ENCODE measurements around the gene RNF146. TPM values are rescaled to one million over a fixed set of nuclear protein-coding genes. Genes with fewer than 3 reads are reported as not detected.
A peak's percentile ranks its signal among the peaks of the same experiment; 100 is the strongest.

The RNF146 gene
- total RNA-seq, 2 experiments from 2014 or later = 27.9 to 30.5 TPM

- Mint-ChIP-seq H3K36me3 (ENCODE audit: low read depth) (peaks cover 8% of the 10 kb centered on the region), H3K4me1 (peaks cover 34% of the 10 kb centered on the region), H3K27me3 (peaks cover 4% of the 10 kb centered on the region), H3K4me3 (peak overlapping the region; percentile 98), H3K9me3 (no peaks in the 10 kb centered on the region), H3K27ac (peak overlapping the region; percentile 100)
- ChIA-PET POLR2A (interaction anchor here (0.6 to 2.6 kb wide), 13 partner anchors 9 to 1254 kb away, joined by 3 to 16 read pairs (median 5); partner anchors contain the start of gene ECHDC1), CTCF (interaction anchor here (0.5 to 2.9 kb wide), 38 partner anchors 8 to 1475 kb away, joined by 3 to 28 read pairs (median 6); partner anchors contain the start of gene ECHDC1)
- peak; percentile 59 for DNase-seq
These were observed 405 bp downstream of the RNF146 start for GRCh38 chr6:127266892-127267645.

- Mint-ChIP-seq H3K4me3 (peak overlapping the region; percentile 98), H3K27me3 (peaks cover 4% of the 10 kb centered on the region), H3K27ac (peak overlapping the region; percentile 100), H3K4me1 (peaks cover 34% of the 10 kb centered on the region), H3K9me3 (no peaks in the 10 kb centered on the region), H3K36me3 (ENCODE audit: low read depth) (peaks cover 8% of the 10 kb centered on the region)
- DNase-seq = no peak
- ChIA-PET CTCF (interaction anchor here (1.3 to 2.9 kb wide), 9 partner anchors 12 to 281 kb away, joined by 5 to 27 read pairs (median 9); partner anchors contain the start of gene ECHDC1), POLR2A (interaction anchor here (0.6 to 2.6 kb wide), 8 partner anchors 21 to 1253 kb away, joined by 3 to 16 read pairs (median 6); partner anchors contain the start of gene ECHDC1)
These were observed 1.3 kb downstream of the RNF146 start for GRCh38 chr6:127267646-127268625.

DNA sequence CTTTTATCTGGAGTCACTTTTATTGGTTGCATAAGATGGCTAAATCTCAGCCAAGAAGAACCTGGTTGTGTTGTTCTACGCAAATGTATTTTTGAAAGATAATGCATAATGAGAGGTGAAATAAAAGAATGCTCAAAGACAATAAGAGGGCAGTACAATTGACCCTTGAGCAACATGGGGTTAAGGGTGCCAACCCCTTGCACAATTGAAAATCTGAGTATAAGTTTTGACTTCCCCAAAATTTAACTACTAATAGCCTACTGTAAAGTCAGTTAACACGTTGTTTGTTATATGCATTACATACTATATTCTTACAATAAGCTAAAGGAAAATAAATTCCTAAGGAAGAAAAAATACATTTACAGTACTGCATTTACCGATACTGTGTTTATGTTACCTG, 5.9 kb downstream of the RNF146 start:
- H3K27me3 Mint-ChIP-seq = no peaks in the 10 kb centered on the region
- H3K36me3 Mint-ChIP-seq (ENCODE audit: low read depth) = peaks cover 12% of the 10 kb centered on the region
- H3K9me3 Mint-ChIP-seq = no peaks in the 10 kb centered on the region
- peaks cover 26% of the 10 kb centered on the region for H3K4me1 Mint-ChIP-seq
- no peak overlapping the region for H3K27ac Mint-ChIP-seq
- no peak for DNase-seq
- H3K4me3 Mint-ChIP-seq = no peak overlapping the region
- POLR2A ChIA-PET = interaction anchor here (1.5 kb wide), 1 partner anchor 17 kb away, joined by 3 read pairs; no protein-coding TSS in a partner anchor
- CTCF ChIA-PET = interaction anchor here (1.6 kb wide), 1 partner anchor 10 kb away, joined by 3 read pairs; no protein-coding TSS in a partner anchor

DNA sequence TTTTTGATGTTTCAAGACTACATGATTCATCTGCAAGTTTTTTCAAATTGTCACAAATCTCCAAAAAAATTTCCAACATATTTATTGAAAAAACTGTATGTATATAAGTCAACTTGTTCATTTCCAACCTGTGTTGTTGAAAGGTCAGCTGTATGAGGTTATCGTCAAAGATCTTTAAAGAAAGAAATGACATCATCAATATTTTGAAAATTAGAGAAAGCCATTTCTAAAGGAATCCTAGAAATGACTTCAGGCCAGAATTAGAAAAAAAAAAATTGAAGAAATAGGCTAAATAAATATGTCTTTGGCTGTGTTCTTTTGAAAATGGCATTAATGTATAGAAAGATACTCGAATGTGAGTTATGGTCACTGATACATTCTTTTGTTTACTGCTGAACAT, 6.8 kb downstream of the RNF146 start:
- no peak for DNase-seq
- H3K4me3 Mint-ChIP-seq = no peak overlapping the region
- peaks cover 19% of the 10 kb centered on the region for H3K4me1 Mint-ChIP-seq
- no peaks in the 10 kb centered on the region for H3K27me3 Mint-ChIP-seq
- CTCF ChIA-PET = no interaction called here
- POLR2A ChIA-PET = no interaction called here
- H3K27ac Mint-ChIP-seq = no peak overlapping the region
- H3K36me3 Mint-ChIP-seq (ENCODE audit: low read depth) = peaks cover 12% of the 10 kb centered on the region
- no peaks in the 10 kb centered on the region for H3K9me3 Mint-ChIP-seq

- Mint-ChIP-seq H3K4me3 (no peak overlapping the region), H3K4me1 (peaks cover 3% of the 10 kb centered on the region), H3K27ac (no peak overlapping the region), H3K36me3 (ENCODE audit: low read depth) (peaks cover 9% of the 10 kb centered on the region), H3K27me3 (no peaks in the 10 kb centered on the region), H3K9me3 (no peaks in the 10 kb centered on the region)
- no peak for DNase-seq
- ChIA-PET POLR2A (interaction anchor here (1.7 kb wide), 1 partner anchor 10 kb away, joined by 7 read pairs; the partner anchor contains the start of gene RNF146), CTCF (interaction anchor here (1.5 to 1.9 kb wide), 2 partner anchors 10 kb away, joined by 6 to 22 read pairs; partner anchors contain the start of gene RNF146)
These were observed 9.7 kb downstream of the RNF146 start for GRCh38 chr6:127276331-127276730.

DNA sequence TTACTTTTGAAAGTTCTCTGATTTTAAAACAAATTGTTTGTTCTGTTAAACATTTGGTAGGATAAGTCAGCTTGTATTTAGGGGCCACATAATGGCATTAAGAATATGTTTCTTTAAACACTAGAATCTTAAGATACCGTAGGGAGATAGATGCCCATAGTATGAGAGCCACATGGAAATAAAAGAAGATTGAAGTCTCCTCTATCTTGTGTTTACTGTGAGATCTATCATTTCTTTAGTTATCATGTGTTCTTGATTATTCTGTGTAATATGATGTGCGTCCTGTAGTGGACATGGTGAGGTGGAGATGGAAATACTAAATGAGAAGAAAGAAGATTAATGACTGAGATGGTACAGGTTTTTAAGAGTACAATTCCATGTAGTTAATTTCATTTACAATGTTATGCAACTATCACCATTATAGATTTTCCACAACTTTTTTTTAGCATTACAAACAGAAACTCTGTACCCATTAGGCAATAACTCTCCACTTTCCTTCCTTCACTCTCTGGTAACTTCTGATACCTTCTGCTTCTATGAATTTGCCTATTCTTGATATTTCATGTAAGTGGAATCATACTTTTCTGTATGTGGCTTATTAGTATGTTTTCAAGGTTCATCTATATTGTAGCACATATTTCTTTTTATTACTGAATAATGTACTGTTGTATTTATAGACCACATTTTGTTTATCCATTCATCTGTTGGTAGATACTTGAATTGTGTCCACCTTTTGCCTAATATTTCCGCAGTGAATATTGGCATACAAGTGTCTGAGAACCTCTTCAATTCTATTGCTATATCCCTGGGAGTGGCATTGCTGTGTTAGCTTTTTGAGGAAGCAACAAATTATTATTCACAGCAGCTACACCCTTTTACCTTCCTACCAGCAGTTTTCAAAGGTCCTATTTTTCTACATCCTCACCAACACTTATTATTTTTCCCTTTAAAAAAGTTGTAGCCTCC, 11.5 kb downstream of the RNF146 start:
- peaks cover 22% of the 10 kb centered on the region for H3K36me3 Mint-ChIP-seq (ENCODE audit: low read depth)
- ChIA-PET CTCF (interaction anchor here (1.5 to 2.3 kb wide), 2 partner anchors 11 kb away, joined by 6 to 12 read pairs; partner anchors contain the start of gene RNF146), POLR2A (interaction anchor here (1.1 kb wide), 1 partner anchor 9 kb away, joined by 3 read pairs; no protein-coding TSS in a partner anchor)
- DNase-seq = no peak
- H3K4me3 Mint-ChIP-seq = no peak overlapping the region
- peaks cover 3% of the 10 kb centered on the region for H3K4me1 Mint-ChIP-seq
- no peak overlapping the region for H3K27ac Mint-ChIP-seq
- no peaks in the 10 kb centered on the region for H3K9me3 Mint-ChIP-seq
- H3K27me3 Mint-ChIP-seq = no peaks in the 10 kb centered on the region

GRCh38 chr6:127279815-127280214, 13.2 kb downstream of the RNF146 start:
- Mint-ChIP-seq H3K27ac (no peak overlapping the region), H3K27me3 (no peaks in the 10 kb centered on the region), H3K4me3 (no peak overlapping the region), H3K36me3 (ENCODE audit: low read depth) (peaks cover 17% of the 10 kb centered on the region), H3K4me1 (peaks cover 2% of the 10 kb centered on the region), H3K9me3 (no peaks in the 10 kb centered on the region)
- CTCF ChIA-PET = interaction anchor here (0.6 to 2.3 kb wide), 2 partner anchors 13 to 1540 kb away, joined by 3 to 12 read pairs; partner anchors contain the start of gene RNF146
- no peak for DNase-seq
- POLR2A ChIA-PET = no interaction called here

GRCh38 chr6:127282184-127282583, 15.5 kb downstream of the RNF146 start:
- no peaks in the 10 kb centered on the region for H3K27me3 Mint-ChIP-seq

GRCh38 chr6:127288705-127289104, 22.0 kb downstream of the RNF146 start:
- POLR2A ChIA-PET = interaction anchor here (1.0 kb wide), 1 partner anchor 21 kb away, joined by 5 read pairs; the partner anchor contains the start of gene RNF146
- H3K27ac Mint-ChIP-seq = no peak overlapping the region
- H3K27me3 Mint-ChIP-seq = no peaks in the 10 kb centered on the region
- no peaks in the 10 kb centered on the region for H3K9me3 Mint-ChIP-seq
- no peak overlapping the region for H3K4me3 Mint-ChIP-seq
- CTCF ChIA-PET = no interaction called here
- no peak for DNase-seq
- peaks cover 20% of the 10 kb centered on the region for H3K4me1 Mint-ChIP-seq
- H3K36me3 Mint-ChIP-seq (ENCODE audit: low read depth) = peaks cover 47% of the 10 kb centered on the region

More at GRCh38 chr6:127282184-127282583, 15.5 kb downstream of the RNF146 start:
- no peaks in the 10 kb centered on the region for H3K9me3 Mint-ChIP-seq
- peaks cover 36% of the 10 kb centered on the region for H3K36me3 Mint-ChIP-seq (ENCODE audit: low read depth)
- CTCF ChIA-PET = interaction anchor here (1.1 to 2.5 kb wide), 2 partner anchors 10 to 15 kb away, joined by 3 to 9 read pairs; partner anchors contain the start of gene RNF146
- H3K4me1 Mint-ChIP-seq = no peaks in the 10 kb centered on the region
- H3K27ac Mint-ChIP-seq = no peak overlapping the region
- H3K4me3 Mint-ChIP-seq = no peak overlapping the region
- DNase-seq = no peak
- POLR2A ChIA-PET = interaction anchor here (1.0 kb wide), 1 partner anchor 16 kb away, joined by 5 read pairs; the partner anchor contains the start of gene RNF146

DNA sequence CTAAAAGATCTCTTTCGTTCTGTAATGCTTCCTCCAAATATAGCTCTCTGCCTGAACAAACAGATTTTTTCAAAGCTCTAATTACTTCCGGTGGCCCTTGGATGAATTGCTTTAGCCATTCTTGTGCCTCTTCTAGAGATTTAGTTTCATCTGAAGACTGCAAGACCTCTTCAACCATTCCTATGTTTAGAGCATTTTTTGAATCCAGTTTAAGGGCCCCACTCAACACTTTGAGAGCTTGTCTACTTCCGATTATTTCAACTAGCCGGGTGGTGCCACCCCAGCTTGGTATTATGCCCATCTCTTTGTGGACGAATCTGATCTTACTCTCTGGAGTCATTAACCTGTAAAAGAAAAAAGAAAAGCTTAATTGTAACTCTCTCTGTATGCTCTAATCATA, 23.3 kb downstream of the RNF146 start:
- Mint-ChIP-seq H3K9me3 (no peaks in the 10 kb centered on the region), H3K27me3 (no peaks in the 10 kb centered on the region), H3K27ac (no peak overlapping the region), H3K4me3 (no peak overlapping the region), H3K36me3 (ENCODE audit: low read depth) (peaks cover 50% of the 10 kb centered on the region), H3K4me1 (peaks cover 20% of the 10 kb centered on the region)
- ChIA-PET CTCF (interaction anchor here (1.2 to 3.5 kb wide), 2 partner anchors 24 to 179 kb away, joined by 3 to 28 read pairs; partner anchors contain the start of gene RNF146), POLR2A (interaction anchor here (0.7 to 1.6 kb wide), 5 partner anchors 10 to 226 kb away, joined by 3 to 5 read pairs (median 4); partner anchors contain the start of gene RNF146)
- no peak for DNase-seq

All from activated CD4-positive, alpha-beta memory T cell treated with anti-CD3 and anti-CD28 coated beads, Interleukin-2, amount 10 ng/mL, durations not matched to agents 7 days and 5 days (primary cell).